Keratinocyte (primary cell): ENCODE results near the gene SLITRK3. TPM values are rescaled to one million over a fixed set of nuclear protein-coding genes. Genes with fewer than 3 reads are reported as not detected.

Source experiments
- DNase-seq: peaks from one replicate; pipeline ENCODE4 v3.0.0-alpha.2; 2011; ENCODE audit warnings: low read depth, missing footprints, low spot score
- FAIRE-seq: peaks from 2 replicates; lab custom pipeline; 2011; peaks lifted over from hg19 to GRCh38; lab: Jason Lieb, UNC
- H2AFZ ChIP-seq: 2 replicates; pipeline ENCODE4 v1.6.0; 2012; ENCODE audit warnings: low read length, control low read depth, inconsistent platforms; ENCODE audit not compliant: control insufficient read depth
- H3K27ac ChIP-seq: 2 replicates; pipeline ENCODE4 v1.5.1; 2011; ENCODE audit warnings: low read length; ENCODE audit not compliant: control insufficient read depth, insufficient read depth
- H3K27me3 ChIP-seq: 3 replicates; pipeline ENCODE4 v1.6.0; 2011; ENCODE audit warnings: low read length; ENCODE audit not compliant: control insufficient read depth, insufficient read depth; ENCODE audit errors: extremely low read depth
- H3K36me3 ChIP-seq, 2 experiments: 2 replicates in 1 of 2; 3 replicates in 1 of 2; pipeline ENCODE4 v1.5.1; 2011; ENCODE audit warnings: low read length in 2 of 2, mild to moderate bottlenecking in 1 of 2; ENCODE audit not compliant: control insufficient read depth in 2 of 2, insufficient read depth in 2 of 2; ENCODE audit errors: extremely low read depth in 1 of 2
- H3K4me1 ChIP-seq: 3 replicates; pipeline ENCODE4 v1.5.1; 2011; ENCODE audit warnings: low read length; ENCODE audit not compliant: control insufficient read depth, insufficient read depth; ENCODE audit errors: extremely low read depth
- H3K4me2 ChIP-seq: 3 replicates; pipeline ENCODE4 v1.6.0; 2011; ENCODE audit warnings: low read depth, low read length; ENCODE audit not compliant: control insufficient read depth, insufficient read depth; ENCODE audit errors: extremely low read depth
- H3K4me3 ChIP-seq, 3 experiments: fragments of 200-600 bp in 1 of 3; sonication (generic) in 1 of 3; 2 replicates in 2 of 3; 3 replicates in 1 of 3; pipeline ENCODE4 v1.5.1; 2011 to 2016; ENCODE audit warnings: low read length in 3 of 3, mild to moderate bottlenecking in 3 of 3, control low read depth in 2 of 3, inconsistent platforms in 1 of 3, low read depth in 1 of 3, mixed read lengths in 1 of 3, mixed run types in 1 of 3, moderate library complexity in 1 of 3; ENCODE audit not compliant: control insufficient read depth in 2 of 3, insufficient read depth in 2 of 3; ENCODE audit errors: extremely low read depth in 1 of 3
- H3K79me2 ChIP-seq: 2 replicates; pipeline ENCODE4 v1.6.0; 2012; ENCODE audit warnings: low read length; ENCODE audit not compliant: control insufficient read depth, insufficient read depth
- H3K9ac ChIP-seq: 3 replicates; pipeline ENCODE4 v1.6.0; 2011; ENCODE audit warnings: low read length; ENCODE audit not compliant: control insufficient read depth, insufficient read depth; ENCODE audit errors: extremely low read depth
- H3K9me1 ChIP-seq: 3 replicates; pipeline ENCODE4 v1.6.0; 2011; ENCODE audit warnings: low read length; ENCODE audit not compliant: control insufficient read depth, insufficient read depth; ENCODE audit errors: extremely low read depth
- H3K9me3 ChIP-seq: 2 replicates; pipeline ENCODE4 v1.5.1; 2012; ENCODE audit warnings: low read depth, low read length; ENCODE audit not compliant: control insufficient read depth
- H4K20me1 ChIP-seq: 3 replicates; pipeline ENCODE4 v1.6.0; 2011; ENCODE audit warnings: low read length; ENCODE audit not compliant: control insufficient read depth, insufficient read depth; ENCODE audit errors: extremely low read depth
- EZH2 ChIP-seq: IDR thresholded peaks from one replicate; pipeline ENCODE4 v1.6.1; 2012; ENCODE audit warnings: inconsistent platforms, mild to moderate bottlenecking, low read length, moderate library complexity
- dilution Hi-C: fragments of 300-500 bp; cut with MboI; formaldehyde crosslinking; loops from one replicate; pipeline ENCODE4 v1.7.0; 2020; ENCODE audit warnings: low sequenced_read_pairs; ENCODE audit not compliant: extremely low pct_ligation_motif_present
- polyA minus RNA-seq, 3 experiments: library from RNA; depleted of rRNA, polyadenylated mRNA; stranded (reverse); fragments of >200 nt; gene quantifications; 1 replicate in 1 of 3; 2 replicates in 1 of 3; 3 replicates in 1 of 3; pipeline ENCODE4 v1.2.3, GENCODE V29; 2011
- polyA plus RNA-seq, 5 experiments: library from polyadenylated mRNA; depleted of rRNA in 3 of 5; stranded (reverse) in 3 of 5; stranded (forward) in 1 of 5; unstranded in 1 of 5; fragments of >200 nt; gene quantifications; 1 replicate in 1 of 5; 2 replicates in 3 of 5; 3 replicates in 1 of 5; pipeline versions ENCODE4 v1.2.1 to v1.2.3, GENCODE V29; 2011 to 2012; ENCODE audit warnings: missing spikeins in 2 of 5, low read depth in 1 of 5, low replicate concordance in 1 of 5
- TF ChIP-seq, protein P1 (sequence below), 3 experiments: IDR thresholded peaks in 1 of 3; conservative IDR thresholded peaks in 1 of 3; optimal IDR thresholded peaks in 1 of 3; 2 replicates in 2 of 3; 3 replicates in 1 of 3; pipeline versions ENCODE3 to v1.5.1; 2011; ENCODE audit warnings: low read length in 3 of 3, mild to moderate bottlenecking in 3 of 3, moderate library complexity in 2 of 3, control low read depth in 1 of 3, inconsistent platforms in 1 of 3; ENCODE audit not compliant: insufficient read depth in 2 of 3; ENCODE audit errors: extremely low read depth in 1 of 3

Gene SLITRK3
- polyA plus RNA-seq (not detected in 3 replicates), polyA minus RNA-seq (not detected in 3 replicates)
- polyA plus RNA-seq (2011; ENCODE audit: low read depth) = not detected
- not detected in 2 replicates for polyA plus RNA-seq (2011; cell fraction: cytosol; rRNA removed)
- not detected in 2 replicates for polyA plus RNA-seq (2011; cell fraction: nucleus; rRNA removed)
- polyA plus RNA-seq (2012; ENCODE audit: low replicate concordance) = not detected in 2 replicates
- not detected for polyA minus RNA-seq (2011; cell fraction: cytosol; rRNA and poly(A)+ RNA removed)
- not detected in 2 replicates for polyA minus RNA-seq (2011; cell fraction: nucleus; rRNA and poly(A)+ RNA removed)

DNA sequence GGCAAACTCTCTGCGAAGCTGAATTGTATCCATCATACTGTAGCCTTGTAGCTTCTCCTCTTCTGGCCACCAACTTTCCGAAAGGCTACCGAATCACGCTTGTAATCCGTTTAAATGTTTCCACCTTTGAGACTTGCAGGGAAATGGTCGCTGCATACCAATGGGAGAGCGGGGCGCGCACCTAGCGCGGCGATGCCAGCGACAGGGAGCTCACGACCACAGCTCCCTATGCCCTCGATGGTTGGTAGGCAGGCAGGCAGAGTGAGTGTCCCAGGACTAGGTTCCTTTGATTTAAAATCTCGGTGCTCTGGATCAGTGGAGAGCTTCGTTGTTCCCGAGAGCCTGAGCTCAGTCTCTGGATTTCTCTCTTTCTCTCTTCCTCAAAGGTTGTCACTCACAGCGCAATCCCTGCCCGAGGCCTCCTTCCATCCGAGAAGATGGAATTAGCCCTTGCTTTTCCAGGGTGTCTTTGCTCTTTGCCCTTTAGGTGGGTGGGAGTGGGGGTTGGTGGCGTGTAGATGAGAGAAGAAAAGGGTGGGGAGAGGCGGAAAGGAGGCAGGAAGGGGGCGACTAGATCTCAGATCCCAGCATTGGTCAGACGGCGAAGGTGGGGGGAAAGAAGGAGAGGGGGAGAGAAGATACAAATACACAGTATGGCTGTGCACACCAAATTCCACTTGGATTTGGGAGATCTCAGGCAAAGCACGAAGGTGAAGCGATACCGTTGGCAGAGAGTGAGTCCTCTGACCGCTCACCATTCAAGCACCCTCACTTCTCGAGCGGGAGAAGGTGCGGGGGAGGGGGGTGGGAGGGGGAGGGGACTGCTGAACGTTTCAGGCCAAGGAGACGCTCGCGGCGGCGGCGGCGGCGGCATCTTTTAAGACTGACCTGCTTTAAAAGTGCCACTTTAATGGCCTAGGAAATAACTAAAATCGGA is at the start of gene SLITRK3:
TSS of gene SLITRK3 (minus strand) at position 745 of the 937 bp plus-strand sequence. CDS start 5,554 bp downstream, outside the sequence.
- peak within 1 kb of the TSS in 1 of 3 experiments; percentile 14 for H3K4me3 ChIP-seq
- H3K36me3 ChIP-seq = no peaks in the 10 kb centered on the region
- no peak within 1 kb of the TSS for H3K27ac ChIP-seq
- dilution Hi-C loops = no loop called here
- peaks cover 58% of the 10 kb centered on the region for H3K27me3 ChIP-seq
- FAIRE-seq = no peak
- peak within 1 kb of the TSS; percentile 57 for H3K4me2 ChIP-seq
- no peak for DNase-seq
- H2AFZ ChIP-seq = peak within 1 kb of the TSS; percentile 15
- no peaks in the 10 kb centered on the region for H3K9me3 ChIP-seq
- no peaks in the 10 kb centered on the region for H3K79me2 ChIP-seq
- no peak within 1 kb of the TSS for H3K9ac ChIP-seq
- no peaks in the 10 kb centered on the region for H3K4me1 ChIP-seq
- no peaks in the 10 kb centered on the region for H3K9me1 ChIP-seq
- peaks cover 2% of the 10 kb centered on the region for H4K20me1 ChIP-seq
- TF ChIP-seq, protein P1, sequence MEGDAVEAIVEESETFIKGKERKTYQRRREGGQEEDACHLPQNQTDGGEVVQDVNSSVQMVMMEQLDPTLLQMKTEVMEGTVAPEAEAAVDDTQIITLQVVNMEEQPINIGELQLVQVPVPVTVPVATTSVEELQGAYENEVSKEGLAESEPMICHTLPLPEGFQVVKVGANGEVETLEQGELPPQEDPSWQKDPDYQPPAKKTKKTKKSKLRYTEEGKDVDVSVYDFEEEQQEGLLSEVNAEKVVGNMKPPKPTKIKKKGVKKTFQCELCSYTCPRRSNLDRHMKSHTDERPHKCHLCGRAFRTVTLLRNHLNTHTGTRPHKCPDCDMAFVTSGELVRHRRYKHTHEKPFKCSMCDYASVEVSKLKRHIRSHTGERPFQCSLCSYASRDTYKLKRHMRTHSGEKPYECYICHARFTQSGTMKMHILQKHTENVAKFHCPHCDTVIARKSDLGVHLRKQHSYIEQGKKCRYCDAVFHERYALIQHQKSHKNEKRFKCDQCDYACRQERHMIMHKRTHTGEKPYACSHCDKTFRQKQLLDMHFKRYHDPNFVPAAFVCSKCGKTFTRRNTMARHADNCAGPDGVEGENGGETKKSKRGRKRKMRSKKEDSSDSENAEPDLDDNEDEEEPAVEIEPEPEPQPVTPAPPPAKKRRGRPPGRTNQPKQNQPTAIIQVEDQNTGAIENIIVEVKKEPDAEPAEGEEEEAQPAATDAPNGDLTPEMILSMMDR (optimal IDR thresholded peaks at IDR 0.05 in 1 of 3, IDR thresholded peaks at IDR 0.05 in 1 of 3, conservative IDR thresholded peaks at IDR 0.05 in 1 of 3; ENCODE audit: extremely low read depth in 1 of 3, insufficient read depth in 2 of 3, low read length in 3 of 3) = no peak
- peak; percentile 91 for TF ChIP-seq EZH2

GRCh38 chr3:165243597-165243996 is 47.4 kb upstream of the SLITRK3 start:
- no peak for DNase-seq
- Histone ChIP-seq H3K4me1 (no peaks in the 10 kb centered on the region), H3K27ac (no peak overlapping the region), H3K4me3 (no peak overlapping the region), H3K4me2 (no peak overlapping the region), H3K9ac (no peak overlapping the region), H4K20me1 (no peaks in the 10 kb centered on the region), H3K9me3 (no peaks in the 10 kb centered on the region), H3K79me2 (no peaks in the 10 kb centered on the region), H2AFZ (no peak overlapping the region), H3K27me3 (no peaks in the 10 kb centered on the region), H3K36me3 (no peaks in the 10 kb centered on the region), H3K9me1 (no peaks in the 10 kb centered on the region)
- no peak for FAIRE-seq
- dilution Hi-C loops = no loop called here
- TF ChIP-seq, protein P1 (optimal IDR thresholded peaks at IDR 0.05 in 1 of 3, IDR thresholded peaks at IDR 0.05 in 1 of 3, conservative IDR thresholded peaks at IDR 0.05 in 1 of 3; ENCODE audit: extremely low read depth in 1 of 3, insufficient read depth in 2 of 3, low read length in 3 of 3) = no peak
- TF ChIP-seq EZH2 = no peak
